NCI-H345 treated with DMSO at 0.1 percent for 48 hours (cell line): ENCODE data around the gene ANKMY2.
"Not testable (repeated sequence)": the region's sequence is repeated elsewhere in the genome, so short reads cannot be mapped to it uniquely, and the experiment has no call there.

ENCODE experiments used
- DNase-seq: peaks from one replicate; lab custom pipeline; 2025; ENCODE audit not compliant: unreplicated experiment; lab: John Stamatoyannopoulos, UW

ANKMY2 gene

DNA sequence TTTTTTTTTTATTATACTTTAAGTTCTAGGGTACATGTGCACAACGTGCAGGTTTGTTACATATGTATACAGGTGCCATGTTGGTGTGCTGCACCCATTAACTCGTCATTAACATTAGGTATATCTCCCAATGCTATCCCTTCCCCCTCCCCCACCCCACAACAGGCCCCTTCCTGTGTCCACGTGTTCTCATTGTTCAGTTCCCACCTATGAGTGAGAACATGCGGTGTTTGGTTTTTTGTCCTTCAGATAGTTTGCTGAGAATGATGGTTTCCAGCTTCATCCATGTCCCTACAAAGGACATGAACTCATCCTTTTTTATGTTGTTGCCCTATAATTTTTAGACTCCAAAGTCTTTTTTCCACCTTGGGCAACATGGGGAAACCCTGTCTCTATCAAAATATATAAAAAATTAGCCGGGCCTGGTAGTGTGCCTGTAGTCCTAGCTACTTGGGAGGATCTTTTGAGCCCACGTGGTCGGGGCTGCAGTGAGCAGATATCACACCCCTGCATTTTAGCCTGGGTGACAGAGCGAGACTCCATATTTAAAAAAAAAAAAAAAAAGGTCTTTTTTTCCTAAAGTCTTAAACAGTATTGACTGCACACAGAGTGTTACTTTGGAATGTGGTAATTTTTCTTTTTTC, 14.4 kb upstream of the ANKMY2 start:
- DNase-seq, result not testable (repeated sequence)

DNA sequence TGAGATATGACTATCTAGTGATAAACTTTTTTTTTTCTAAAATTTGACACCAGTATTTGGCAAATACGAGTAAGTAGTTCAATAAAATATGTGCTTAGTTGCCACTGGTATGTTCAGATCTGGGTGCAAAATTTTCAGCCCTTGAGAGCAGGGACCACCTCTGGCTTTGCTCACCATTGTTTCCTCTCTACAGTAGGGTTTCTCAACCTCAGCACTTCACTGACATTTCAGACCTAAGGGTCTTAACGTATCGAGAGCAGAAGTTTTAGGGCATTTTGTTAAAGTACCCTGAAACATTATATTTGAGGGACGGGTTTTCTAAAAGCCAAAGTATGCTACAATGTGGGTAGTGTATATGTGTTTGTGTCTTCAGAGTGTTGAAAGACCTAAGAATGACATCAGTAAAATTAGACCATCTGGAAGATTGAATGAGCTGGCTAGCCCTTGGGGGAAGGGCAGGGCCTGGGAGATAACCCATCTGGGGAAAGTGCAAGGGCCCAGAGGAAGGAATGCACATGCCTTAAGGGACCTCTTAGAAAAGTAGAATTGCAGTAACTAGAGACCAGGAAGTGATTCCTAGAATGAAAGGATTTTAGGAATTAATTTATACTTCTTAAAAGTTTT, 12.2 kb upstream of the ANKMY2 start:
- DNase-seq, result no peak

DNA sequence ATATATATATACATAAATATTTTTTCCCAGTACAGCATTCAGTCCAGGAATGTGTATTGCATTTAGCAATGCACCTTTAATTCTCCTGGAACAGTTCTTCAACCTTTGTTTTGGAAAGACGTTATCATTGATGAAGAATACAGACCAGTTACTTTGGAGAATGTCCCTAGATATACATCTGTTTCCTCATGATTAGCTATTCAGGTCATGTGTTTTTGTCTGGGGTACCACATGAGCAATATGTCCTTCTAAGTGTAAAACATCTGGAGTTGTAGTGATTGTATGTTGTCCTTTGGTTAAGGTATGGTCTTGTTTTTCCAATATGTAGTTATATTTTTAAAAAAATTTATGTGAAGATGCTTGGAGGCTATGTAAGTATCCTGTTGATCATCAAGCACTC, 10.6 kb upstream of the ANKMY2 start:
- no peak for DNase-seq

DNA sequence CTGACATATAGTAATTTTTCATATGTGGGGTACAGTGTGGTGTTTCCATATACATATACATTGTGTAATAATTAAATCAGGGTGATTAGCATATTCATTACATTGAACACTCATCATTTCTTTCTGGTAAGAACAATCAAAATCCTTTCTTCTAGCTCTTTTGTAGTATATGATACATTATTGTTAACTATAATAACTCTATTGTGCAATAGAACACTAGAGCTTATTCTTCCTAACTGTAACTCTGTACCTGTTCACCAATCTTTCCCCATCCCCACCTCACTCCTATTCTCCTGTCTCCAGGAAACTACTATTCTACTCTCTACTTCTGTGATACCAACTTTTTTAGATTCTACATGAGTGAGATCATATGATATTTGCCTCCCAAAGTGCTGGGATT, 9.8 kb upstream of the ANKMY2 start:
- no peak for DNase-seq

DNA sequence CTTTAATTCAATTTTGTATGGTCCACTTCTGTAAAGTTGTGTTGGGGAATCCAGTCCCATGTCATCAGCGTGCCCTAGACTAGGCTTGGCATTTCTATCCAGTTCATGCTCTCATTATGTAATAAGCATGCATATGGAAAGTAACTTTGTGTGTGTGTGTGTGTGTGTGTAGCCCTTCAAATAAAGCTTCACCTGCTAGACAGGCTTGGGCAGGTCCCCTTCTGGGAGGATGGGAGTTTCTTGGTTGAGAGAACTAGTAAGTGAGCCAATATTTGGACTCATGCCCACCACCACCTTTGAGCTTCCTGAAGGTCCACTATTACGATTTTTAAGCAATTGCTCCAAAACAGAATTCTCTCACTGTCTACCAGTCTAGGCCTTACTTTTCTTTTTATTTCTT, 7.3 kb upstream of the ANKMY2 start:
- DNase-seq, result peak; percentile 54

DNA sequence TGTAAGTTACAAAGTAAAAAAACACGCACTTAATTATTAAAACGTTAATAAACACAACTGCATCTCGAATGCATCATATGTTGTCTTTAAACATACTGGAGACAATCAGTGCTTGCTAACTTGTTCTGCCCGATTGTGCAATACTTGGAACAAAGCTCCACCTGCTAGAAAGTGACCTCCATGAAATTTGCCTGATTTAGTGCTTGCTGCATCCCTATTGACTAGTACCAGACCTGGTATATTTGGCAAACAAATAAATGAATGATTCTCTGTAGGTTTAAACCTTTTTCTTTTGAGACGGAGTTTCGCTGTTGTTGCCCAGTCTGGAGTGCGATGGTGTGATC, 6.7 kb upstream of the ANKMY2 start:
- DNase-seq, result no peak

DNA sequence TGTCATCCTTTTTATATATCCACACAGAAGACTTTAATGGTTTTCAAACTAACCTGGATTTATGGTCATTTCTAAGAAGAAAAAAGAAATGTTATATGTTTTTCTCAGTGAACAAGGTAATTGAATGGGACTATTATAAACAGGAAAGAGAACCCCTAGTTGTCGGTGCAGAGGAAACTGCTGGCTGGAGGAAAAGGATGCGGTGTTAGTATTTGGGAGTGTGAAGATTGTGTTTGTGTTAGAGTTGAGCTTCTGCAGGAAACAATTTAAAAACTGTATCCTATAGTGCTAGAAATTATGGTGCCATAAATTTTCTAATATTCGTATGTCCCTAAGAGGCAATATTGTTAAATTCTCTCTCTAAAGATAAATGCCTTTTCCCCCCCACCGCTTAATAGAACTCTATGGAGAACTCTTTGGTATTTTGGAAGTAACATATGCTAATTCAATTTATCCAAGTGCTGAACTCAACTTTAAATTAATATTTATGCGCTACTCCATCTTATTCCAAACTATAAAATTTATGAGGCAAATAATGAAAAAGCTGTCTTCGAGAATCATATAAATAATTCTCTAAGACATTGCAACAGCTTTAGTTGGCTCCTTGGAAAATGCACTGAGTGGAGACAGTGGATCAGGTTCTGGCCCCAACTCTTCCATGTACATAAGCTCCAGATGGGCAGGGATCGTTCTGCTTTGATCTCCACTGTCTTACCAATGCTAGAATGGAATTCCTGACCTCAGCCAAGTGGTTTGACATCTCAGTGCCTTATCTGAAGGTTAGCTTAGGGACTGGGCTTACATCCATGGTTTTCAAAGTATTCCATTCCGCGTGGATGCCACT, 6.1 kb upstream of the ANKMY2 start:
- DNase-seq, result no peak

DNA sequence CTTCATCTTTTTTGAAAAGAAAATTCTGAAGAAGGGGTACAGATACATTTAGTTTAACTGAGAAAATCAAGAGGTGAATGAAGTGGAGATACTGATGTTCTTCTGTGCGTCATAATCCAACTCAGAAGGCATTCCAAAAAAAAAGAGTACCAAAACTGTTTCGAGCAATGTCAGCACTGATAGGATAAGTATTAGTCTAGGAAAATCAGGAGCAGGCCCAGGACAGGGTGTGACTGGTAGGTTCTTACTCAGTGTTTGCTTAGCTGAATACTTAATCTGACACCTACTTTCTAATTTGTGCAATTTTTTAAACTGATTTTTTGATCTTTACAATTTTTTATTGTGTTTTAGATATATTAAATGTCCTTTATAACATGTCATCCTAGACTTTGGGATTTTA, 4.7 kb upstream of the ANKMY2 start:
- DNase-seq, result no peak

DNA sequence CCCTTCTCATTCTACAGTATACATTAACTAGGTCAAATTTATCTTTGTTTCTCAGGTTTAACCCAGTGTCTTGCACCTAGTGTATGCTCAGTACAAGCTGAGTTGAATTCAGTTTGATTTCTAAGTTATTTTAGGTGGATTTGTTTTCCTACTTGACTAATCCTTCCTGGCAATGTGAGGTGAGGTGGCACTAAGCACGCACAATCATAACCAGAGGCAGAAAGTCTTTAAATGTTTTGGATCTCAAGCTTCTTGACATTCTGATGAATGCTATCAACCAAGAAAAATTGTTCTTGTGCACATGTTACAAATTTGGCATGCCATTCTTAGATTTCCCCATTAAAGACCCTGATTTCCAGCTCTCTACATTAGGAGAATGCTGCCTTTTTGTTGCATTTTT, 3.6 kb upstream of the ANKMY2 start:
- no peak for DNase-seq

DNA sequence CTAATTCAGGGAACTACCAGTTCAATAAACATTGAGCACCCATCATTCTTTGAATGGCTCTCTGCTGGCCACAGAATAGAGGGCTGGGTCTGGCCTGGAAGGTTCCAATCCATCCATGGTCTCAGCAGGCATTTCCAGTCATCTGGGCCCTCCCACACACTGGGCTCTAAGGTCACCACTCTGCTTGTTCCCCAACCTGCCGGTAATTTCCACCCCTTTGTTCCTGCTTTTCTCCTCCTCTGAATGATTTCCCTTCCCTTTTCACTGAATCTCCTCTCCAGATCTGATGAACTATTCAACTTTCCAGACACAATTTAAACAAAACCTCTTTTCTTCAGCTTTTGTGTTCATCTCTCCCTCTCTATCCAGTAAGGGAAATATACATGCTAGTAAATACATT, 3.0 kb upstream of the ANKMY2 start:
- no peak for DNase-seq

DNA sequence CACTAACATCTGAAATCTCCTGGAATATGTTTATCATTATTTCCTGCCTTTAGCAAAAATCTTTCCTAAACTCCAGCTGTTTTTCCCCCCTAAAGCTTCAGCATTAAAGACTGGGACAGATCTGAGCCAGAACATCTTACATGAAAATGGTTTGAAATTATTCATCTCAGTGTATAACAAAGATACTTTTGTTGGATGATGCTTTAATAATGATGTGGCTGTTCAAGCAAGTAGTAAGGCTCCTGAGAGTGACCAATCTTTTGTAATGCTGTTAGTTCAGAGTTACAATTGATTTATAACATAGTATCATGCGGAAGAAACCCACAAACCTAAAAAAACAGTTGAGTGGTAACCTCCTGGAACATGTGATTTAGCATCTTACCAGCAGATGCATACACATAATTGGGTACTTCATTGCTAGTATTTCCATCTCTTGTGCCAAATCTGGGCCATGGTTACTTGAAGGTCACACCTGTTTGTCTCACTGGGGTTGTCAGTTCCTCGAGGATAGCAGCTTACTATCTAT, 1.9 kb upstream of the ANKMY2 start:
- DNase-seq, result no peak

DNA sequence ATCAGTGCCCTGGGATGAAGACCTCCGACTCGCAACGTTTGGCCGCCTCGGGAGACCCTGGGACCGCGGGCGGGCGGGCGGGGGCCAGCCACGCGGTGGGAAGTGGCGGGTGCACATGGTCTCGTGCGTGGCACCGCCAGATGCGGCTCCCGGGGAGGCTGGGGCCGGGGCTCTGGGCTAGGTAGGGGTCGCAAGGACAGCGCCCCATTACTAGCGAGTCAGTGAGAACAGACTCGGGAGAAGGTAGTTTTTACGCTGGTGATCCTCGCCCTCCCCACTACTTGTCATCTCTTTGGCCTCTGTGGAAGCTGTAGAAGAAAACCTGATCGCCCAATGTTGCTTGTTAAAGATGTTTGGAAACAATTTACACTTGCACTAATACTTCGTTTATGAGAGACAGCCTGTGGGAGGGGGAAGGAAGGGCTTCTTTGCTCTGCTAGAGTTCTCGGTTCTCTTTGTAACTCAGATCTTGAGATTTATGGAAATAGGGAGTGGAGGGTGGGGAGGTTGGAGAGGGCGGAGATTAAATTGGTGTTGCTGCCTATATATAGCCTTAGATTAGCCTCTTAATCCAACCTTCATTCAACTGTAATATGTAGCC, 1.0 kb upstream of the ANKMY2 start:
- peak; percentile 19 for DNase-seq

DNA sequence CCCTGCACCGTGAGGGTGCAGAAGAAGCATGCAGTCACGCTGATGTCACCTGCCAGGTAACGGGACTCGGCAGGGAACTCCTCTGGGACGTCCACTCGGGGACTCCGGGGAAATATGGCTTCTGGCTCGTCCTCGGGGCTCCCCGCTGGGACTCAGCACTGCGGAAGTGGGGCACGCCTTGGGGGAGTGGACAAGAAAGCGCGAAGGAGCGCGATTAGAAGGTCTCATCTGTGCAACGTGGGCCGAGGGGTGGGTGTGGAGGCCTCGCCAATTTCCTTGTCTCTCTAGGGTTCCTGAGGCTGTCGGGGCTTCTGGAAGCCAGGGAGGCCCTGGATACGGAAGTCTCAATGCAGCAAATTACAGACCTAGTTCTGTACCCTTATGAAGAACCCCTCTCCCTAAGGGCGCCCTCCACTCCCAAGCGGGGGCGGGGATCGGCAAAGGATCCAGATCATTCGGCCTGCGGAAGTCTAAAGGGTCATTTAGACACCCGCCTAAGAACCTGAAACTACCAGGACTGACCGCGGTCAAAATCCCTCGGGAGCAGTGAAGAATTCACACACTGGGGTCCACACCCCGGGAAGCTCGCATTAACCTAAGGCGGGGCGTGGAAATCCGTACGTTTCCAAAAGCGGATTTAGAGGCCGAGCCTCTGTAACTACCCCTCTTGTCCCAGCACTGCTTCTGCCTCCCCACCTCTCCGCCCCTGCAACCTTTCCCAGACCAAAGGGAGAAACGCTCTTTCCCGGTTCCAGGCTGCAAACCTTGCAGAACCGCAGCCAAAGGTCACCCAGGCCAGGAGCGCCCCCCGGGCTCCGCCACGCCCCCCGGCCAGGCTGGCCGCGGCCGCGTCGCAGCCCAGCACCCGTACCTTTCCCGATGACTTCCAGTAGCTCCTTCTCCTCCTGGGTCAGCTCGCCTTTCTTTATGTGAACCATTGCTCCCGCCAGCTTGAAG, 640 bp downstream of the ANKMY2 start:
- DNase-seq, result peak; percentile 29

DNA sequence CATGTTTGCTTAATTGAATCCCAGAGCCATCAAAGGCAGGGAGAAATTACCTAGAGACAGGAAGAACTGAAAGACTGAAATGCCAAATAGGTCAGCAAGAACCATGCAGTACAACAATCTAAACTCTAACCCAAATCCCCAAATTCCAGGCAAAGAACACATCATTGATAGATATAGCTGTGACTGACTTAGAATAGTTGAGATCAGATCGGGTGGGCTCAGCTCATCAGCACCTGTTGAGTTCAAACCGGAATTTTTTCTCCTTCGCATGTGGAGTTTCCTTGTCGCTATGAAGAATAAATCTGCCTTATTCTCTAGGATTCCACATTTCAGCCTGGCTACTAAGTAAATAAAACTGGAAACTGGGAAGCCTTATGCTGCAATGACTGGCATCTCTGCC, 1.4 kb downstream of the ANKMY2 start:
- no peak for DNase-seq

DNA sequence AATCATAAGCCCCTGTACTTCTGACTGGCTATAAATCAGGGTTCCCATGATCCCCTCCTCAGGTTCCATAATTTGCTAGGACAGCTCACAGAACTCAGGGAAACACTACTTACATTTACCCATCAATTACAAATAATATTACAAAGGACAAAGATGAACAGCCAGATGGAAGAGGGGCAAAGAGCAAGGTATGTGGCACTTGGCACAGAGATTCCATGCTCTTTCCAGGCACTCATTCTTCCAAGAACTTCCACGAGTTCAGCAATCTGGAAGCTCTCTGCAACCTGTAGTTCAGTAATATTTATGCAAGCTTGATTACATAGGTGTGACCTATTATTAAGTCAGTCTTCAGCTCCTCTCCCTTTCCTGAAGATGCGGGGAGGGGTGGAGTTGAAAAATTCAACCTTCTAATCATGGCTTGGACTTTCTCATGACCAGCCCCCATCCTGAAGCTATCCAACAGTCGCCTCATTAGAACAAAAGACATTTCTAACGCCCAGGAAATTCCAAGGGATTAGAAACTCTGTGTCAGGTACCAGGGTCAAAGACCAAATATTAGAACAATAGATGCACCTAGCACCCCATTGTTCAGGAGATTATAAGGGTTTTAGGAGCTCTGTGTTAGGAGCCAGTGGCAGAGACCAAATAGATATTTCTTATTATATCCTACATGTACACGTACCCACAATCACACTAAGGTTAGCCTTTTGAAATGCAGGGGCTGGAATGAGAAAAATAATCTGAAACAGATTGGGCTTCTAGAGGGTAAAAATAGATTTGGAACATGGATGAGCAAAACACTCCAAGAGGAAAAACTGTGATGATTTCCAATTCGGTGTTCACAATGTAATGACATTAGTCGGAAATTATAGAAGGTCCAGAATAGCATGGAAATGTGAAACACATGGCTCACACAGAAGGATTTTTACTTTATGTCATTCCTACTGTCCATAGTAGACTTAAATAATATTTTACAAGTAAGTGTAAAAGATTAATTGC, 7.0 kb downstream of the ANKMY2 start:
- DNase-seq, result no peak

DNA sequence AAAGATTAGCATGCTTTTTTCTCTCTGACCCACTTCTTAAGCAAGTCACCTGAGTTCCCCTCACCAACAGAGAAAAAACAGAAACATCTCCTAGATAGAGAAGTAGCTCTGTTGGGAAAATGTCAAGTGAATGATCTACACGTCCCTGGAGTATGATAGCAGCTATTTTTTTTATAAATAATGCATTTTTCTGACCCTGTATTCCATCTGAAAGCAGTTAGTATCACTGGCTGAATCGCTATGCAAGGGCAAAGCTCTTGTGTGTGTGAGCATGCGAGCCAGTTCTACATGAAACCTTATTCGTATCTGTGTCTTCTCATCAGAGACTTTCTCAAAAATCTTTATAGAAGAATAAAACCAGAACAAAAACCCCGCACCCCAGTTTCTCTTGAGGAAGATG, 8.2 kb downstream of the ANKMY2 start:
- no peak for DNase-seq

DNA sequence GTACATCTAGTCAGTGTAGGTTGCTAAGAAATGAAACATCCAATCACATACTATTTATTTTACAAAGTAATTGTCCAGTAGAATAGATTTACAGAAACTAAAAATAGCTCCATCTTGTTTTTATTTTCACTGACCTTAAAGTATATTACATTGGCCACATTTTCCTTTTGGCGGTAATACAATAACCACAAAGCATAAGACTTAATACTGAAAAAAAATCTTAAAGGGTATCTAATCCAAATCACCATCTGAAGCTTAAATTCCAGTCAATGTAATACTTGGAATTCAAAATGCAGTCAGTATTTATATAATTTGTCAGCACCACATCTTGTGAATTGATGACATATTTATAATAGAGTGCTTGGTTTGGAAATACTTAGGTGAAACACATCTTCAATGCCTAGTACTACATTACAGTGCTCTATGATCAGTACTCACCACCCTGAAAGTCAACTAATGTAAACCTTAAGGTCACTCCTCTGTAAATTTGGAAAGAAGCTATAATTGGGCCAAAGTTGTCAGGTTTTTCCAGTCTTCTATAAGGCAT, 8.9 kb downstream of the ANKMY2 start:
- DNase-seq, result no peak

DNA sequence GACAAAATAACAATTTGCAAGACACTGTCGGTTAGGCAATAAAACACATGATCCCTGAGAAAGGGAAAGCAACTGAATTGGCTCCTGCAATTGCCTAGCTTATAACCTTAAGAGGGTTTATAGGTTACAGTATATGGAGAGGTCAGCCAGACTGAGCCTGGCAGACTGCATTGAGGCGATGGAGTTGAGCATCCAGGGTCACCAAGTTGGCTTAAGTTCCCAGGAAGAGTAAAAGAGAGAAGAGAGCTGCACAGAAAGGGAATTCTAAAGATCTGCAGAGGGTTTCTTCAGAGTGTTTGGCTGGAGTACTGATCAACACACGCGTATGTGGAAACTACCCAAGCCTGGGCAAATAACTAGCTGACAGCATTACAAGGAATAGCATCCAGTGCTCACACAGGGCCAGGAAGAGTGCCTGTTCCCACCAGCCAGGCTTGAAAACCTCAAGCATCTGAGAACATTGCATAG, 11.2 kb downstream of the ANKMY2 start:
- DNase-seq, result no peak

DNA sequence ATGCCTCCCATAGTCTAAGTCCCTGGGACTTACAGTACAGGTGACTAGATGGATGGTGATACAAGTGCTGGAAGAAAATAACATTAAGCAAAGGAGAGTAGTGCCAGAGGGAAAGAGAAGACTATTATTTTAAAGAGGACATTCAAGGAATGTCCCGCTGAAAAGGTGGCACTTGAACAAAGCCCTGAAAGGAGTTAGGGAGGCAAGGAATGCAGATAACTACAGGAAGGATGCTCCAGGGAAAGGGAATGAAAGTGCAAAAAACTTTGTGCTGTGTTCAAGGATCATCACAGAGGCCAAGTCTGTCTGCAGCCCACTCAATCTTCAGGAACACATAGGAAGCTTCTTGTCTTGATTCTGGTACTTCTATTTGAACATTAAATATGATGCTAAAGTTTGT, 14.9 kb downstream of the ANKMY2 start:
- DNase-seq, result no peak
